IPS-NIHi7 (cell line): ENCODE results near the gene MMP28.

Experiments
- DNase-seq: peaks from one replicate; pipeline ENCODE4 v3.0.0; 2012; ENCODE audit warnings: mixed read lengths; ENCODE audit errors: extremely low spot score

The MMP28 gene

DNA sequence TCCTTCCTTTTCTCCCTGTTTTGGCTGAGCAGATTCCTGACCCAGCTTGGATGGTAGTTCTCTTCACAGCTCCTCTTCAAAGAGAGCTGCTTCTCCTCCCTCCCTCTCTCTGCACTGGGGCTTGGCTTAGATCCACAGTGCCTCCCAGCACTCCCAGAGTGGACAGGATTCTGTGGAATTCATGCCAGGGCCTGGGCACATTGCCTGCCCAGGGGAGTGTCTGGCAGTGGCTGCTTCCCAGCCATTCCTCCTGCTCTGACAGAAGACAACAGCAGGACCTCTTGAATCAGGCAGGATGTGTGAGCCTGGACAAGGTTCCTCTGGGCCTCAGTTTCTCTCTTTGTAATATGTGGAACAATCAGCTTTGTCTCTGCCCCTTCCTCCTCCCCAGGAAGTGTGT is 4.5 kb upstream of the MMP28 start:
- no peak for DNase-seq

DNA sequence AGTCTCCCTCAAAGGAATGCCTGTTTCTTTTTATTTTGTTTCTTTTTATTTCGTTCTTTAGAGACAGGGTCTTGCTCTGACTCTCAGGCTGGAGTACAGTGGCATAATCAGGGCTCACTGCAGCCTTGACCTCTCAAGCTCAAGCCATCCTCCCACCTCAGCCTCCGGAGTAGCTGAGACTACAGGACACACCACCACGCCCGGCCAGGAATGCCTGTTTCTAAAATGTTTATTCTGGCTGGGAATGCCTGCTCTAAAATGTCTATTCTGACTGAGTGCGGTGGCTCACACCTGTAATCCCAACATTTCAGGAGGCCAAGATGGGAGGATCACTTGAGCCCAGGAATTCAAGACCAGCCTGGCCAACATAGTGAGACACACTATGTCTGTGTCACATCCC is 2.5 kb upstream of the MMP28 start:
- no peak for DNase-seq

DNA sequence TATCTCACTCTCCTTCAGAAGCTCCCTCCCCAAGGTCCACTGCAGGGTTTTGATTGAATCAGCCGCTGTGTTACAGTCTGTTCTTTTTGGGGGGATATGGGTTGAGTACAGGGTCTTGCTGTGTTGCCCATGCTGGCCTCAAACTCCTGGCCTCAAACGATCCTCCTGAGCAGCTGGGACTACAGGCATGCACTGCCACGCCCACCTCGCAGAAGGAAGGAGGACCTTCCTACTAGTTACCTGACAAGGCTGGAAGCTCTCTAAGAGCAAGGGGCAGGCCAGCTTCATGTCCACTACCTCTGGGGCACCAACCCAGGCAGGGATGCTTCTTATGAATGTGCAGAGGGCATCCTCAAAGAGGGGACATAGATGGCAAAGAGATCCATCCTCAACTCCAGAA is 1.9 kb upstream of the MMP28 start:
- no peak for DNase-seq

DNA sequence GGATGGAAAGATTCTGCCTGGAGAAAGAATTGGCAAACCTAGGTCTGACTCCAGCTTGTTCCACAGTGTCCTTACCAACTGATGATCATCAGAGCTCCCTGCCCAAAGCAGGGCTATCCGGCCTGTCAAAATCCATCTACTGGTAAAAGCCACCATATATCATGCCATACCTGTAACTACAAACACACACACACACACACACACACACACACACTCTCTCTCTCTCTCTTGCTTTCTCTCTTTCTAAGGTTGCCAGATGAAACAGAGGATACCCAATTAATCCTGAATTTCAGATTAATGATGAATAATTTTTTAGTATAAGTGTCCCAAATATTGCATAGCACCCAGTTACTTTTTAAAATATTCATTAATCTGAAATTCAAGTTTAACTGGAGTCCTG is 1.5 kb upstream of the MMP28 start:
- no peak for DNase-seq

DNA sequence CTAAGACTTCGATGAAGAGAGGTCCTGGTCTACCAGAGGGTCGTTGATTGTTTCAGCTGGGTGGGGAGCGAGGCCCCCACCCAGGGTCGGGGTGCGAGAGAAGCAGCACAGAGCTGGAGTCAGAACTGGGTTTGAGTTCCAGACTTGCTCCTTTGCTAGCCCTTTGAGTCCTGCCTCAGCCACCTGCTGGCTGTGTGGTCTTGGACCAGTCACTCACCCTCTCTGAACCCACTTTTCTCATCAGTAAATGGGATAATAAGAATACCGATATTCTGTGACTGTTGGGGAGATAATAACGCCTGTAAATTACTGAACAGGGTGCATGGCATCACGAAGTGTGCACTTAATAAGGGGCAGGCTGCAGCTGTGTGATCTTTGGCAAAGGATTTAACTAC is 427 bp upstream of the MMP28 start:
- DNase-seq, result no peak

DNA sequence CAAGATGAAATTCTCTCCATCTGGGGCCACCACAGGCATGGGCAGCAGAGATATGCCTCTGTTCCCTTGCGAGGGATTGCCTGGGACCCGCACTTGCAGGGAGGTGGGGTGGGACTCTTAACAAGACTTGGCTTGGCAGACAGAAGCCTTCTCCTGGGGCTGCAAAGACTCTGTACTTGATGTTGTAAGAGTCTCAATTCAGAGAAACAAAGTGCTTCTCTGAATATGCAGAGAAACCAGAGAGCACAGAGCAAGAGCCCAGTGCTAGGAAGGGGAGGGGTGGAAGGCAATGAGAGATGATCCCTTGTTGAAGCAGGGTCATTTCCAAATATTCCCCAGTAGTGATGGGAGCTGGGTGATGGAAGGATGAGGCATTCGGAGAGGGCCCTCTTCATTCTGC is 2.2 kb downstream of the MMP28 start:
- no peak for DNase-seq

DNA sequence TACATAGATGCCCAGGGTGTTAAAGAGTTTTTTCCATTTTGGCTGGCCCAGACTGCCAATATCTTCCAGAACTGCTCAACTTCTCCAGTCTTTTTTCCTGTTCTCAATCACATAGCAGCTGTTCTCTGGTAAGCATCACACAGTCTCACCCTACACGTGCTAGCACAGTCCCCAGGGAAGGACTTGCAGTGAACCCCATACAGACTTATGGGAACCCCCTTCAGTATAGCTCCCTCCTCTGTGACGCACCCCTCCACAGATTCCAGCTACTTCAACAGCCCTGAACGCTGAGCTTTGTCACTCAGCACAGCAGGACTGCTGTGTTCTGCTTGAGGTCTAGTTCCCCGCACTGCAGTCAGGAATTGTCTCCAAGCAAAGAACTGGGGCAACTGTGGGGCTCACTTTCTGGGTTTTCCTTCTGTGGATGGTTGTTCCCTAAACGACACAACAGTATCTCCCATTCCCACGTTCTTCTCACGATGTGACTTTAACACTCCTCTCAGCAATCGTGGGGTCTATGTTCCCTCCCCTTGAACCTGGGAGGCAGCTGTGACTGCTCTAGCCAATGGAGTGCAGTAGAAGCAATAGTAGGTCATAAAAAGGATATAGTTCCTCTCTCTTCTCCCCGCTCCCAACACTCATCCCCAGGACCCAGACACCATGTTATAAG is 3.6 kb downstream of the MMP28 start:
- no peak for DNase-seq

DNA sequence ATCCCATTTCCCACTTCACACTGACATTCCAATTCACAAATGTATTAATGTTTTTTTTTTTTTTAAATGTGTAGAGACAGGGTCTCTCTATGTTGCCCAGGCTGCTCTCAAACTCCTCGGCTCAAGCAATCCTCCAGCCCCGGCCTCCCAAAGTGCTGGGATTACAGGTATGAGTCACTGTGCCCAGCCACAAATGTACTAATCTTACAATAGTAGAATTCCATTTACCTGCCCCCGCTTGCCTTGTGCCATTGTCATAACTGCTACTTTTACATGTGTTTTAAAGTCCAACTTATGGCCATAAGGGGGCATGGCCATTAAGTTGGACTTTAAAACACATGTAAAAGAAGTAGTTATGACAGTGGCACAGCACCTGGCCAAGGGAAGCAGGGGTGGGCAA is 4.6 kb downstream of the MMP28 start:
- no peak for DNase-seq

DNA sequence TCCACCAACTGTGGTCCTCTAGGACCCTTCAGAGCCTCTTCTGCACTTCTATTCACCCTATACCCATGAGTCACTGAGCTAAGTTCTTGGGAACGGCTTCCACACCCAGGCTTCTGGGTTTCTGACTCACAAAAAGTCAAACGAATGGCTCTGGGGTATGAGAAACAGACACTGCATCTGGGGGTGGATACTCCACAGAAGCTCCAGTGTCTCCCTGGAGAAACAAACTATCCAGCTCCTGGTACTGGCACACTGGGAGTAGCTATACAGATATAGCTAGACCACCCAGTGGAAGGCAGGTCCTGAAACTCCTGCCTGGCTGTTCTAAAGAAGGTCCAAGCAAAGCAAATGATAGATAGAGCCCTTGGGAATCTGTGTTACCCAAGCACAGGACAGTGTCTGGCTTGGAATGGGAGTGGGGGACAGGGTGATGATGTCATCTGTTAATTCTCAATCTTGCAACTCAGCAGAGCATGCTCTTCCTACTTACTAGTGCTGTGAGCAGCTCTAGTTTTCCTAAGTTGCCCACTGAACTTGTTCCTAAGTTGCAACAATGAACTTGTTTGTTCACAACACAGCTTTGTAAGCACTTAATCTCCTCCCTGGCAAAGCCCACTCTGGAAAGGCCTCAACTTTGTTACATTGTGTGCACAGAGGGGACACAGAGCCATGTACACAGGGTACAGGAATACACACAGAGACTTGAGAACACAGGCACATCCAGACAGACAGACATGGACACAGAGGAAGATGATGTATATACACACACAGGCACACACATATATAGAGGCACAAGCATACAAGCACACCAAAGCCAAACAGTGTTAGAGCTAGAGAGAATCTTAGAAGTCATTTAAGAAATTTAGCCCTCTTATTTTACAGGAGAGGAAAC is 6.7 kb downstream of the MMP28 start:
- DNase-seq, result no peak

DNA sequence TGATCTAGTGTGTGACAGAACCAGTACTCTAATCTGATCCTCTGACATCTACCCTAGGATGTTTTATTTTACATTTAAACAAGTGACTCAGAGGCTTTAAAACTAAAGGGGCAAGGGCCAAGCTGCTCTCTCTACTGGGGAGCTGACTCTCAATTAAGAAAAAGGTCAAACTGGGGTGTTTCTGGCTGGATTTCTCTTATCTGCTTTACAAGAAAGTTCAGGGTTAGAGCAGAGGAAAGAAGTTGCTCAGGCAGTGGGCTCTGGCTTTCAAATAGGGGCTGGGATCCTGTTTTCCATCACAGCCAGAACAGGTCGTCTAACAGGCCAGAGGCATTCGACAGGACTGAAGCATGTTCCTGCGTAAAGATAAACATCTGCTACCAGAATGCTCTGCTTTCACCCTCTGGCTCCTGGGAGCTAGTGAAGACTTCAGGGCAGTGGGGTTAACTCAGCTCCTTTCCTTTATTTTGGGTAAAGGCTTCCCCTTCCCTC is 8.5 kb downstream of the MMP28 start:
- no peak for DNase-seq

DNA sequence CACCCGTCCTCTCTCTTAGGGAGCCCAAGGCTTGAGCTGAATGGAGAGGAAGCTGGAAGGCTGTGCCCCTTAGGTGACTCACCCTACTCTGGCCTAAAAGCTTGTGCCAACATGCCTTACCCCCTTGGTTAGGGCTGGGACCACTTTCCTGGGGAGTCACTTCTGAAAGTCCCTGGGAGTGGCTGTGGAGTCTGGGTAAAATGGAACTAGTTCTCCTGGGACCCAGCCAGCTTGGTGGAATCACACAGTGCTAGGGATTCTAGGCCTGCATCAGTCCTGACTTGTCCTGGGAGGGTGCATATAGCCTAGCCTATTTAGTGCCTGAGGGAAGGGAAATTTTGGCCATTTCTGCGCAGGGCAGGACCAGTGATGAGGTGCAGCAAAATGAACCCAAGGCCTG is 10.5 kb downstream of the MMP28 start:
- DNase-seq, result no peak

DNA sequence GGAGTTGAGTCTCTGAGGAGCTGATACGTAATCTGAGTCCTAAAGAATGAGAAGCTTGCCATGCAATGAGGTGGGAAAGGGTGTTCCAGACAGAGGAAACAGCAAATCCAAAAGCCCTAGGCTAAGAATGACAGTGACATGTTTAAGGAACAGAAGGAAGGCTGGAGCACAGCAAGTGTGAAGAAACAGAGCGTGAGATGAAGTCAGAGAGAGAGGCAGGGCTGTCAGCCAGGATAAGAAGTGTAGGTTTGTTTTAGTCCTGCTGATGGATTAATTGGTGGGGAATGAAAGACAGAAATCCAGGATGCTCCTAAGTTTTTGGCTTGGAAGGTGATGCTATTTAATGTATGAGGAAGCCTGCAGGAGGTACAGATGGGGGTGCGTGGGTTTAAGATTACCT is 14.5 kb downstream of the MMP28 start:
- DNase-seq, result no peak

DNA sequence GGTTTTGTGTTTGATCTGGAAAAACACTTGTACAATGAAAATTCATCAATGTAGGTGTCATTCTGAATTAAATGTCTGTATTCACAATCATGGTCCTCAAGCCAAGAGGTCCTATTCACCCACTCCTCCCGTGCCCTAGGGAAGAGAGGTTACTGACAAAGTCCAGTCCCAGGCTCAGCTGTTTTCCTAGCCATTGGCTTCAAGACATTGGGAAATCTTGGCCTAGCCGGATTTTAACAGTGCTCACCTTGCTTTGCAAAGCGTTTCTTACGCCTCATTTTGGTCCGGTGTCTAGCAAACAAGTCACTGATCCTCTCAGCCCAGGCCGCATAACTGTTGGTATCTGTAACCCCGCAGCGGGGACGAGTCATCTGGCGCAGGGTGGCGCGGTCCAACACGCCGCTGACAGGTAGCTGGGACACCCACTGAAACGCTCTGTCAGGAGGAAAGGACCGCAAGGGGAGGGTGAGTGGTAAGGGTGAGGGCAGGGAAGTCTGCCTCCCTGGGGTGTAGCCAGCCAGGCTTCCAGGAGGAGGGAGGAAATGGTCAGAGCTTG is 16.7 kb downstream of the MMP28 start:
- DNase-seq, result no peak

DNA sequence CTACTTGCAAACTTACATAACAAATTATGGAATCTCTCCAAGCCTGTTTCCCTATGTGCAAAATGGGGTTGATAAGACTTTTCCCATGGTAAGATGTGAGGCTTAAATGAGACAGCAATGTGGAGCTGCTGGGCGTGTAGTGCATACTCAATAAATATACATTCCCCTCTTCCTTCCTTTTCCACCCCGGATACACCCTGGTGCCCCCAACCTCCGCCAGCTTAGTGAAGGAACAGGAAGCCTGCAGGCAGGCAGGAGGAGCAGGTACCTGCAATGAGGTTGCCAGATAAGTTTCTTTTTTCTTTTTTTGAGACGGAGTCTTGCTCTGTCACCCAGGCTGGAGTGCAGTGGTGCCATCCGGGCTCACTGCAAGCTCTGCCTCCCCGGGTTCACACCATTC is 19.9 kb downstream of the MMP28 start:
- DNase-seq, result no peak

DNA sequence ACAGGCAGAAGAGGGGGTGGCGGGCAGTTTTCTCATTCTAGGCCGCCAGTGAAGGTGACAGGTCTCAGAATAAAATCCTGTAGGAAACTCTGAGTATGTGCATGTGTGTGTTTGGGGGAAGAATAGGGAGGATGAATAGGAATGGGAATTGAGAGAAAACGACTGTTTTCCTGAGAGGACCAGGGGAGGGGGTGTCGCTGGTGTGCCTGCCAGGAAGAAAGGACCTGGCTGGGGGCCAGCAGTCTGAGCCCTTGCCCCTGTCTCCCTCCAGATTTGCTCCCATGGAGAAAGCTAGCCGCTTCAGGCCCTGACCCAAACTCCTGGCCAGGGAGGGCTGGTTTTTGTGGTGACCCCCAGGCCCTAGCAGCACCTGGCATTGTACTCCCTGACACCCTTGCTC is 20.4 kb downstream of the MMP28 start:
- DNase-seq, result no peak

DNA sequence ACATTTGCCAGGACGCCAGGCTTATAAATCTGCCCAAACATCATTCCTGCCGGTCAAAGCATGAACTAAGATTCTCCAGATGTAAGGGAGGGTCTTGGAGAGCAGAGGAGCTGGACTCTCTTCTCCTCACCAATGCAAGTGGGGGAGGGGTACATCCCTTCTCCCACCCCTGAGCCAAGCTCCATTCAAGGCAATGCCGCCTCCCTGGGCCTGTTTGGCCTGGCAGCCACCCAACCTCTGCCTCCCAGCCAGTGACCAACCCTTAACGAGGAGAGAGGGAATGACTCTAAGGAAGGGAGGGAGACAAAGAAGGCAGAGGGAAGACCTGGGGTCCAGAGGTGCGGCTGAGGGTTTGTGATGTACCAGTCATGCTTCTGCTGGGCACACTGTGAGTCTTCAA is 20.9 kb downstream of the MMP28 start:
- DNase-seq, result no peak

DNA sequence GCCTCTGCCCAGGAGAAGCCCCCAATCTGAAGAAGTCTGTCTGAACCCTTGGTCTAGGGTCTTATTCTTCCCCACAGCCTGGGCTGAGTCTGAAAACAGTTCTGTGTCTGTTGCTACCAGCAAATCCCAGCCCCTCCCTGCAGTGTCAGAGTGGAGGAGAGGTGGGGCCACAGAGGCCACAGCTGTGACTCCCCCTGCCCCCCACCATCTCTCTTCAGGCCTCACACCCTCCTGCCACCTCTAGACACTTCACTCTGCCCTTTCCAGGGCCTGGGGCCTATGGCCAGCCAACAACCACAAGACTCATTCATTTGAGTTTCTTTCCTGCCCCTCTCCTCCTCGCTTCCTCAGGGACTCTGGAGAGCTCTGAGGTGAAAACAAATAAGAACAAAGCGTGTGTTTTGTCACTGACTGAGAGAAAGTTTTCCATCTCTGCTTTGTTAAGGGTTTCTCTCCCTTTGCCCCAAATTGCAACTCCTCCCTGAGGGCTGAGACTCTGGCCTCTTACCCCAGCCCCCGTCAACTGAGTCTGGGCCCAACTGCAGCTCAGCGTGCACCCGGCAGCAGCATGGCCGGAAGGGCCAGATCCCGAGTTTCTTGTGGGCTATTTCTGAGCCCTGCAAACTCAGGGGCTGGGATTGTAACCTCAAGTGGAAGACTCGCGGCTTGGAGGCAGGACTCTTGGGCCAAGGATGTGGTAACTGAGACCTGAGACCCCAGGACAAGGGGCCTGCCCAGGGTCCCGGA is 21.6 kb downstream of the MMP28 start:
- no peak for DNase-seq

DNA sequence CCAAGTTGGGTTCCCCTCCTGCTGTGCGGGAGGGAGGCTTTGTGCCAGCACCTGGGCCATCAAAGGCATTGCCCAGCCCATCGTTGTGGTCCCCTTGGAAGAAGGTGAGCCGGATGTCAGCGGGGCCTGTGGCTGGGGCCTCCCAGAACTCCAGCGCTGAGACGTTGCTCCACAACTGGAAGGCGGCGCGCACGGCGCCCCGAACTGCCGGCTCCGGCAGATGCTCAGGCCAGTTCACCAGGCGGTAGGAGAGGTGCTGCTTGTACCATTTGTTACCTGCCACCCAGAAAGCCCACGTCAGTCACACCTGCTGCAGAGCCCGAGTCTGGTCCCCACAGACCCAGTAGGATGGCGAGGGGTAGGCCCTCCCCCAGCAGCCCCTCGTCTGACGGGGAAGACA is 22.3 kb downstream of the MMP28 start:
- DNase-seq, result no peak

DNA sequence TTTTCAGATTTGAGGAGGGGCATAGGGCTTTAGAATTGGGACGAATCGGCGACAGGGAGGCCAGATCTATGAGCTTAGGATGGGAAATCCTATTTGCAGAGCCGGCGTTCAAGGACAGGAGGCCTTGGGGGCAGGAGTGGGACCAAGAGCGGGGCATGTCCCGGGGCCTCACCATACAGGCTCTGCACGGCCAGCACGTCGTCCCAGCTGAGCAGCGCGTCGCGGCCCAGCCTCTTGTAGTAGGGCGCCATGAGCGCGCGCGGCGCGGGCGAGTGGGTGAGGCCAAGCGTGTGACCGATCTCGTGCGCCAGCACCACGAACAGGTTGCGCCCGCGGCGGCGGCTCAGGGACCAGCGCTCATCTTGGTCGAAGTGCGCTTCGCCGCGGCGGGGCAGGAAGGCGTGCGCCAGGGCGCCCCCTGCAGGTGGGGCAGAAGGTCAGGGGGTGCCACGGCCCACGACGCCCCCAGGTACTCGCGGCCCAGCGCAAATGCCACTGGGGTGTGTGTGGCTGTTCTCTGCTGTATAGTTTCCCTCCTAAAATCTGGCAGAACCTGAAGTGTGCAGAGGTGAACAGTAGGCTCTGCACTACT is 25.4 kb downstream of the MMP28 start:
- no peak for DNase-seq

DNA sequence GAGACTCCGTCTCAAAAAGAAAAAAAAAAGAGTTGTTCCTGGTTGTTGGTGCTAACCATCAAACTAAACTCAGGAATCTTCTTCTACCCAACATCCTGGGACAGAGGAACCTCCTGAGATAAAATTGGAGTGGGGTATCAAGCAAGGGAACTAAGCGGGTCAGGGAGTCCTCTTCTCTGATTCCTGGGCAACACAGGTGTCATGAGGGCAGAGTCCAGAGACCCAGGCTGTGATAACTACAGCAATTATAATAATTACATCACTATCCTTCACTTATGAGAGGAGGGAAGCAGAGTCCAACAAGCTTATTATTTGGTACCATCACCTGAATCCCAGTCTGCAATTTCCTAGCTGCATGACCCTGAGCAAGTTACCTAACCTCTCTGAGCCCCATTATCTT is 26.6 kb downstream of the MMP28 start:
- no peak for DNase-seq

DNA sequence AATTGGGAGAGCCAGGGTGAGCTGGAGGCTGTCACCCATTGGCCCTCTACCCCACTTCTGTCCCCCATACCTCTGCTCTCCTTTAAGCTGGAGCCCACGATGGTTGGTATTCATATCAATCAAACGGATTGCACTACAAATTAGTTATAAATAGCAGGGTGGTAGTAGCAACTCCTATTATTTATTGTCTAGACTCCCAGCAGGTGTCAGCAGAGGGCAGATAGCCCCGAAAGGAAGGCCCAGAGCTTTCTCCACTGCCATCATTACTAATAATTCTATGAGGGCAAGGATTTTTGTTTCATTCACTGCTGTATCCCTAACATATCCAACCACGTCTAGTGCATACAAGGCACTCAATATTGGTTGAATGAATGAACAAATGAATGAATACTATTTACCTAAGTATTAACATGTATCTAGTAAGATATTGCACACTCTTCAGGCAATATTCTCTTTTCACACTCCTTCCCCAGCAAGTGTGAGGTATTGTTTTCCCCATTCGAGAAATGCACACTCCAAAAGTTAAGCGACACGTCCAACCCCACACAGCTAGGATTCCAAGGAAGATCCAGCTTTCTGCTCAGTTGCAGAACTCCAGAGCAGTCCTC is 28.4 kb downstream of the MMP28 start:
- DNase-seq, result no peak

DNA sequence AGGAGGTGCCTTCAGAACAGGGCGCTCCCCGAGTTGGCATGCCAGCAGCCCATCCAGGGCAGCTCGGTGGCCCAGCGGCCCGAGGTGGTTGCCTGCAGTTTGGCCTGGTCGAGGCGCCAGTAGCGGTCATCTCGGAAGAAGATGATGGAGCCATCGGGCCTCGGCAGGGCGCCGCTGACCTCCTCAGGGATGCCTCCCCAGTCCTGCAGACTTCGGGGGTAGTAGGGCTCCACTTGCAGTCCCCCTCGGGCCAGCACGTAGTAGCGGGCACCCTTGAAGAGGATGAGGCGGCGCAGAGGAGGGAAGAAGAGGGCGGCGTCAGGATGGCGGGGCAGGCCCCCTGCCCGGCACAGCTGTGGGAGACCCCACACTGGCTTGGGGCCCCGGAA is 29.0 kb downstream of the MMP28 start:
- no peak for DNase-seq
